Measurements from ENCODE around the gene OPRD1. TPM values are rescaled to one million over a fixed set of nuclear protein-coding genes. Genes with fewer than 3 reads are reported as not detected.

OPRD1 gene
- total and polyA plus RNA-seq, 2 of the 4 experiments (the other 2 are of a cell fraction) = under 0.01 TPM; not detected in 1

DNA sequence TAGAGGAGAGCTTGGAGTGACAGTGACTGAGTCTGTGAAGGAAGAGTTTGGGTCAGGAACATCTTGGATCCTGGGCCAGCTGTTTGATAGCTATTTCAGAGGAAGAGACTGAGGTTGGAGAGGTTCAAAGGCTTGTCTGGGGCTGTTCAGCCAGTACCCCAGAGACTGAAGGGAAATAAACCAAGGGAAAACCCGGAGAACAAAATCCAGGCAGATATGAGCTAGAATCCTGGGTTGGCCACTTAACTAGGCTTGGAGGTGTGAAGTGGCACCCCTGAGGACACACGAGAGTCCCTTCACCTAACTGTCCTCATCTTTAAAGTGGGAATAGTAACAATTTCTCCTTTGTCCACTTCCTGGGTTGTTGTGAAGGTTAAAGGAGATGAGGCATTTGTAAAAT, 79.3 kb downstream of the OPRD1 start:
- no peak overlapping the region for H2BK120ac ChIP-seq (ENCODE audit: low read depth, low read length)
- no peak overlapping the region for H2BK5ac ChIP-seq (ENCODE audit: low read depth, low read length, poor library complexity, severe bottlenecking)
- no peaks in the 10 kb centered on the region for H3K79me1 ChIP-seq (ENCODE audit: low read depth in 1 of 2, low read length in 2 of 2)
- H4K91ac ChIP-seq (ENCODE audit: insufficient read depth, low read depth, low read length) = no peak overlapping the region
- H3K56ac ChIP-seq (ENCODE audit: extremely low read depth, insufficient read depth, low read length) = no peak overlapping the region
- WGBS, 2 experiments (ENCODE audit: extremely low coverage in 2 of 2, insufficient read length in 1 of 2) = no CpG with 5 or more reads among the region's 2 CpGs
- no peak overlapping the region for H3K14ac ChIP-seq (replicated peaks; ENCODE audit: low read depth, low read length)
- dilution Hi-C loops (cut with HindIII; ENCODE audit: low sequenced_read_pairs, unreplicated experiment) = no loop called here
- H2AK5ac ChIP-seq (ENCODE audit: low read depth, low read length) = no peak overlapping the region
- no peak for DNase-seq
- peaks cover 4% of the 10 kb centered on the region; the same call in 1 of the 2 replicates for H3K4me1 ChIP-seq (ENCODE audit: control insufficient read depth, insufficient read depth, low read length)
- H3K27me3 ChIP-seq (ENCODE audit: control insufficient read depth, insufficient read depth, low read length) = peaks cover 8% of the 10 kb centered on the region
- H3K36me3 ChIP-seq (ENCODE audit: control insufficient read depth, insufficient read depth, low read length) = no peaks in the 10 kb centered on the region
- in situ Hi-C loops (cut with MboI; ENCODE audit: low sequenced_read_pairs) = loop anchor here (10.0 kb wide), 1 partner anchor 1814 kb away; no protein-coding TSS in a partner anchor
- no peak overlapping the region for H2AK9ac ChIP-seq (replicated peaks; ENCODE audit: low read depth, low read length, poor library complexity)
- H3K27ac ChIP-seq (ENCODE audit: insufficient read depth, low read length) = no peak overlapping the region
- POLR2A ChIA-PET (ENCODE audit: unreplicated experiment) = no interaction called here
- no peaks in the 10 kb centered on the region for H4K20me1 ChIP-seq (ENCODE audit: insufficient read depth, low read length)
- no peak overlapping the region for H2BK15ac ChIP-seq (ENCODE audit: low read depth, low read length)
- H3K4ac ChIP-seq (ENCODE audit: low read depth, low read length) = no peak overlapping the region
- no peak for ATAC-seq (ENCODE audit: low read depth)
- no peak overlapping the region for H3K4me3 ChIP-seq (ENCODE audit: insufficient read depth, low read depth, low read length)
- H3K9me3 ChIP-seq (ENCODE audit: control insufficient read depth, insufficient read depth, low read length) = no peaks in the 10 kb centered on the region
- intact Hi-C loops (cut with micrococcal nuclease) = no loop called here
- H2BK20ac ChIP-seq (ENCODE audit: low read depth, low read length) = no peak overlapping the region
- H3K9me1 ChIP-seq (ENCODE audit: insufficient read depth, low read length) = 0 out of 2 replicates have a peak, but pooled peaks cover 4% of the 10 kb centered on the region
- H2AFZ ChIP-seq (replicated peaks; ENCODE audit: low read length, poor library complexity) = no peak overlapping the region
- BruUV-seq (replicated peaks) = no TSS peak
- no peak overlapping the region for H3K4me2 ChIP-seq (ENCODE audit: low read depth, low read length)
- no peak overlapping the region for H4K5ac ChIP-seq (ENCODE audit: low read depth, low read length)
- CTCF ChIA-PET = interaction anchor here (0.7 to 1.0 kb wide), 2 partner anchors 61 to 311 kb away, joined by 3 to 6 read pairs; no protein-coding TSS in a partner anchor
- H3K9ac ChIP-seq (ENCODE audit: low read depth, low read length) = no peak overlapping the region
- no peak for TF ChIP-seq MAFK (IDR thresholded peaks at IDR 0.05; ENCODE audit: low read depth, low read length)
- no peak for TF ChIP-seq MAZ (IDR thresholded peaks at IDR 0.05; ENCODE audit: borderline replicate concordance, low read depth, low read length)
- no peak overlapping the region for H3K23ac ChIP-seq (ENCODE audit: low read depth, low read length)
- no peak overlapping the region for H4K8ac ChIP-seq (ENCODE audit: low read depth in 2 of 2, low read length in 2 of 2)
- H3K18ac ChIP-seq (ENCODE audit: low read depth, low read length) = no peak overlapping the region
